Activated B cell treated with CpG ODN at 0.5 μM for 24 hours (primary cell): ENCODE data around the gene PNKP. TPM values are rescaled to one million over a fixed set of nuclear protein-coding genes. Genes with fewer than 3 reads are reported as not detected.

Experiments
- ATAC-seq: fragments of 200-7000 bp; cut with Tn5 transposase; one replicate; pipeline ENCODE4 v1.10.0; 2021; ENCODE audit warnings: low read depth, mild to moderate bottlenecking, moderate library complexity
- CTCF ChIA-PET: fragments of 350-600 bp; sonication (Branson Sonifier 250); formaldehyde crosslinking; loops from one replicate; lab custom pipeline; 2021; ENCODE audit warnings: antibody characterized with exemption; lab: Charles Lee
- POLR2A ChIA-PET: fragments of 350-600 bp; sonication (Branson Sonifier 250); formaldehyde crosslinking; loops from one replicate; lab custom pipeline; 2021; ENCODE audit warnings: antibody characterized with exemption; lab: Charles Lee
- DNase-seq: peaks from one replicate; pipeline ENCODE4 v3.0.0; 2022
- H3K27ac Mint-ChIP-seq: one replicate; pipeline ENCODE4 v1.8.0; 2020; ENCODE audit warnings: mixed read lengths
- H3K27me3 Mint-ChIP-seq: one replicate; pipeline ENCODE4 v1.8.0; 2021; ENCODE audit warnings: mixed read lengths
- H3K36me3 Mint-ChIP-seq: one replicate; pipeline ENCODE4 v1.8.0; 2021; ENCODE audit warnings: low read depth, mixed read lengths
- H3K4me1 Mint-ChIP-seq: one replicate; pipeline ENCODE4 v1.8.0; 2021; ENCODE audit warnings: mixed read lengths
- H3K4me3 Mint-ChIP-seq: one replicate; pipeline ENCODE4 v1.8.0; 2020; ENCODE audit warnings: mild to moderate bottlenecking, mixed read lengths
- H3K9me3 Mint-ChIP-seq: one replicate; pipeline ENCODE4 v1.8.0; 2020; ENCODE audit warnings: mixed read lengths
- intact Hi-C: fragments of 100-400 bp; cut with micrococcal nuclease; formaldehyde crosslinking; loops from one replicate; pipeline ENCODE4 v1.15.1; 2024
- total RNA-seq: library from RNA; stranded (reverse); gene quantifications from 2 replicates; pipeline ENCODE4 v1.2.3, GENCODE V29; 2022
- TF ChIP-seq, protein P1 (sequence below): fragments of 200-600 bp; IDR thresholded peaks from one replicate; pipeline ENCODE4 v1.8.0; 2022; ENCODE audit warnings: antibody characterized with exemption, mild to moderate bottlenecking

The PNKP gene
- total RNA-seq, 1 donor from 2014 or later, result 205 TPM

GRCh38 chr19:49812997-49813861 is 54.1 kb downstream of the PNKP start, which contains the start of gene FUZ:
TSS of gene FUZ (minus strand) at chr19:49813292. CDS start at chr19:49813106, 186 bp downstream.
- peak within 1 kb of the TSS; percentile 94 for H3K4me3 Mint-ChIP-seq
- H3K36me3 Mint-ChIP-seq, result peaks cover 12% of the 10 kb centered on the region

DNA sequence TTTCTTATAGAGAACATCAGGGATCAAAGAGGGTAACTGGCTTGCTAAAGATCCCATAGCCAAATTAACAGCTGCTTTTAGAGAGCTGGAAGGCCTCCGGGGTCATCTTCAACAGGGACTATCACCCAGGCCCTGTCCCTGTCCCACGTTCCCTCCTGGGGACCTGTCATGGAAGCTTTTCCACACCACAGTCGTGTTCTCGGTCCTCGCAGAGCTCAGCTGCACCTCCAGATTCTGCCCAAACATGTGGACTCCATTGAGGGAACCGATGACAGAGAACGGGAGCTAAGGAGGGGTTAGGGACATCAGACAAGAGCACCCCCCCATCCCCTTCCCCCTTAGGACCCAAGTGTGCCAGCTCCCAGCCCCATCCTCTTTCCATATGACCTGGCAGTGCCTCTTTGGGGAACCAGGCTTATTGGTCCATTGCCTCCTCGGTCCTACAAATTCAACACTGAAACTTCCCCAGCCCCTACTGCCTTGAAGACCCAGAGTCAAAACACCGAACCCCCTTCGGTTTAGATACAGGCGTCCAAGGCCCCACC is 54.9 kb downstream of the PNKP start:
- peak overlapping the region; percentile 99 for H3K27ac Mint-ChIP-seq
- no peaks in the 10 kb centered on the region for H3K27me3 Mint-ChIP-seq
- H3K36me3 Mint-ChIP-seq, result peaks cover 6% of the 10 kb centered on the region
- peak overlapping the region; percentile 94 for H3K4me3 Mint-ChIP-seq
- no peak for DNase-seq
- ChIA-PET CTCF (interaction anchor here (0.9 kb wide), 1 partner anchor 64 kb away, joined by 4 read pairs; the partner anchor contains the start of gene AKT1S1), POLR2A (interaction anchor here (0.6 to 2.8 kb wide), 14 partner anchors 8 to 317 kb away, joined by 3 to 23 read pairs (median 8); partner anchors contain the start of genes AKT1S1, AP2A1, PNKP and PTOV1)
- H3K9me3 Mint-ChIP-seq, result no peaks in the 10 kb centered on the region
- TF ChIP-seq, protein P1, sequence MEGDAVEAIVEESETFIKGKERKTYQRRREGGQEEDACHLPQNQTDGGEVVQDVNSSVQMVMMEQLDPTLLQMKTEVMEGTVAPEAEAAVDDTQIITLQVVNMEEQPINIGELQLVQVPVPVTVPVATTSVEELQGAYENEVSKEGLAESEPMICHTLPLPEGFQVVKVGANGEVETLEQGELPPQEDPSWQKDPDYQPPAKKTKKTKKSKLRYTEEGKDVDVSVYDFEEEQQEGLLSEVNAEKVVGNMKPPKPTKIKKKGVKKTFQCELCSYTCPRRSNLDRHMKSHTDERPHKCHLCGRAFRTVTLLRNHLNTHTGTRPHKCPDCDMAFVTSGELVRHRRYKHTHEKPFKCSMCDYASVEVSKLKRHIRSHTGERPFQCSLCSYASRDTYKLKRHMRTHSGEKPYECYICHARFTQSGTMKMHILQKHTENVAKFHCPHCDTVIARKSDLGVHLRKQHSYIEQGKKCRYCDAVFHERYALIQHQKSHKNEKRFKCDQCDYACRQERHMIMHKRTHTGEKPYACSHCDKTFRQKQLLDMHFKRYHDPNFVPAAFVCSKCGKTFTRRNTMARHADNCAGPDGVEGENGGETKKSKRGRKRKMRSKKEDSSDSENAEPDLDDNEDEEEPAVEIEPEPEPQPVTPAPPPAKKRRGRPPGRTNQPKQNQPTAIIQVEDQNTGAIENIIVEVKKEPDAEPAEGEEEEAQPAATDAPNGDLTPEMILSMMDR, result no peak
- no peak for ATAC-seq
- intact Hi-C loops, result loop anchor here (2.0 kb wide), 4 partner anchors 212 to 1176 kb away; partner anchors contain the start of genes DBP, PRR12, RPS11 and VRK3
- peaks cover 48% of the 10 kb centered on the region for H3K4me1 Mint-ChIP-seq

More at GRCh38 chr19:49812997-49813861, 54.1 kb downstream of the PNKP start, which contains the start of gene FUZ:
- CTCF ChIA-PET, result interaction anchor here (0.9 kb wide), 1 partner anchor 63 kb away, joined by 4 read pairs; the partner anchor contains the start of gene AKT1S1
- H3K27ac Mint-ChIP-seq, result peak within 1 kb of the TSS; percentile 99
- no peaks in the 10 kb centered on the region for H3K27me3 Mint-ChIP-seq
- intact Hi-C loops, result loop anchor here (1.0 to 2.0 kb wide), 9 partner anchors 37 to 1176 kb away; partner anchors contain the start of genes AKT1S1, ATF5, DBP and NUP62
- TF ChIP-seq, protein P1, result no peak
- POLR2A ChIA-PET, result interaction anchor here (0.6 to 2.8 kb wide), 19 partner anchors 31 to 516 kb away, joined by 3 to 23 read pairs (median 6); partner anchors contain the start of genes AKT1S1, ALDH16A1, AP2A1 and IL4I1
- H3K9me3 Mint-ChIP-seq, result no peaks in the 10 kb centered on the region
- peak; percentile 81 for DNase-seq
- peak; percentile 58 for ATAC-seq
- peaks cover 42% of the 10 kb centered on the region for H3K4me1 Mint-ChIP-seq

DNA sequence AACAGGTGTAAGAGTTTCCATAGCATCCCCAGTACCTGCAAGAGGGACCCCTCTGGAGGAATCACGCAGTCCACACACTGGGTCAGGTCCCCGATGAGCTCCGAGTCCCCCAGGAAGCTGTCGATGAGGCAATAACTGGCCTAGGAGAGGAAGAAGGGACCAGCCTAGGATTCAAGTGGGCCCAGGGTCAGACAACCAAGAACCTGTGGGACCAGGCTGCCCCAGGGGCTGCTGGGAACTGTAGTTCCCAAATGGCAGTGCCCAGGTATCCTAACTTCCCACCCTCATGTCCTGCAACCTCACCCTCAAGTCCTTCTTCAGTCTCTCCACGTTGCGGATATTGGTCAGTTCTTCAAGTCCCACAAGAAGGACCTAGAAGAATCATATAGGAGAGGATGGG is 56.0 kb downstream of the PNKP start:
- Mint-ChIP-seq H3K9me3 (no peaks in the 10 kb centered on the region), H3K27ac (no peak overlapping the region), H3K4me1 (peaks cover 53% of the 10 kb centered on the region), H3K27me3 (no peaks in the 10 kb centered on the region), H3K36me3 (peaks cover 5% of the 10 kb centered on the region), H3K4me3 (peak overlapping the region; percentile 44)
- no peak for DNase-seq
- intact Hi-C loops, result no loop called here
- ChIA-PET CTCF (no interaction called here), POLR2A (interaction anchor here (1.3 to 2.8 kb wide), 3 partner anchors 39 to 118 kb away, joined by 4 to 21 read pairs (median 5); partner anchors contain the start of genes ATF5, NUP62 and PTOV1)
- TF ChIP-seq, protein P1, result no peak
- ATAC-seq, result no peak

Other genes starting within 250 kb of the PNKP start
- gene RRAS, start 227.4 kb downstream of the PNKP start, total RNA-seq, result 4.8 and 5.1 TPM in 2 replicates
- 58.7 and 61.0 TPM in 2 replicates for gene SCAF1, start 225.4 kb downstream of the PNKP start, total RNA-seq
- 145 and 171 TPM in 2 replicates for gene IRF3, start 201.7 kb downstream of the PNKP start, total RNA-seq
- 30.7 and 39.1 TPM in 2 replicates for gene BCL2L12, start 201.6 kb downstream of the PNKP start, total RNA-seq
- gene PRMT1, start 190.3 kb downstream of the PNKP start, total RNA-seq, result 372 and 376 TPM in 2 replicates
- 6.8 and 9.5 TPM in 2 replicates for gene ADM5, start 178.0 kb downstream of the PNKP start, total RNA-seq
- 0.35 and 0.51 TPM in 2 replicates for gene CPT1C, start 176.5 kb downstream of the PNKP start, total RNA-seq
- 0.39 and 0.55 TPM in 2 replicates for gene TSKS, start 104.3 kb downstream of the PNKP start, total RNA-seq
- gene AP2A1, start 100.6 kb downstream of the PNKP start, total RNA-seq, result 56.7 and 60.6 TPM in 2 replicates
- gene FUZ, start 54.3 kb downstream of the PNKP start, total RNA-seq, result 12.0 and 15.0 TPM in 2 replicates
- gene MED25, start 49.3 kb downstream of the PNKP start, total RNA-seq, result 70.1 and 88.8 TPM in 2 replicates
- 103 and 107 TPM in 2 replicates for gene PTOV1, start 16.4 kb downstream of the PNKP start, total RNA-seq
- 21.3 and 28.7 TPM in 2 replicates for gene AKT1S1, start 9.8 kb upstream of the PNKP start, total RNA-seq
- 51.1 and 57.0 TPM in 2 replicates for gene TBC1D17, start 10.1 kb upstream of the PNKP start, total RNA-seq
- 24.0 and 25.5 TPM in 2 replicates for gene IL4I1, start 29.3 kb upstream of the PNKP start, total RNA-seq
- gene ATF5, start 61.6 kb upstream of the PNKP start, total RNA-seq, result 198 and 199 TPM in 2 replicates
- gene NUP62, start 61.9 kb upstream of the PNKP start, total RNA-seq, result 96.8 and 114 TPM in 2 replicates
- gene SIGLEC11, start 93.6 kb upstream of the PNKP start, total RNA-seq, result not detected in 2 replicates
- gene VRK3, start 157.8 kb upstream of the PNKP start, total RNA-seq, result 71.1 and 82.6 TPM in 2 replicates
- 10.5 and 14.2 TPM in 2 replicates for gene ZNF473, start 158.4 kb upstream of the PNKP start, total RNA-seq